ENCODE measurements around the gene ANLN.
"Not testable (repeated sequence)": the region's sequence is repeated elsewhere in the genome, so short reads cannot be mapped to it uniquely, and the experiment has no call there.

The ANLN gene

GRCh38 chr7:36491317-36491716 lies 101.7 kb downstream of the ANLN start:
- Histone ChIP-seq H3K9me3 (ENCODE audit: low read length) (no peaks in the 10 kb centered on the region), H3K27me3 (ENCODE audit: control insufficient read depth in 1 of 2, insufficient read depth in 2 of 2, low read length in 2 of 2) (no peaks in the 10 kb centered on the region), H3K27ac (ENCODE audit: low read depth, low read length) (no peak overlapping the region), H3K9ac (ENCODE audit: low read length) (no peak overlapping the region), H3K4me3 (ENCODE audit: low read depth in 1 of 2, low read length in 2 of 2) (no peak overlapping the region), H3K4me1 (ENCODE audit: insufficient read depth, low read length) (no peaks in the 10 kb centered on the region), H3K36me3 (ENCODE audit: insufficient read depth, low read length) (no peaks in the 10 kb centered on the region)

- H3K36me3 ChIP-seq (ENCODE audit: insufficient read depth, low read length): no peaks in the 10 kb centered on the region
- no peak overlapping the region for H3K4me3 ChIP-seq (ENCODE audit: low read depth in 1 of 2, low read length in 2 of 2)
- no peaks in the 10 kb centered on the region for H3K9me3 ChIP-seq (ENCODE audit: low read length)
- no peaks in the 10 kb centered on the region for H3K27me3 ChIP-seq (ENCODE audit: control insufficient read depth in 1 of 2, insufficient read depth in 2 of 2, low read length in 2 of 2)
- H3K9ac ChIP-seq (ENCODE audit: low read length): no peak overlapping the region
- no peak overlapping the region for H3K27ac ChIP-seq (ENCODE audit: low read depth, low read length)
- no peaks in the 10 kb centered on the region for H3K4me1 ChIP-seq (ENCODE audit: insufficient read depth, low read length)
These were observed 106.9 kb downstream of the ANLN start for GRCh38 chr7:36496576-36496975.

GRCh38 chr7:36497176-36497575 lies 107.5 kb downstream of the ANLN start:
- not testable (repeated sequence) for H3K27ac ChIP-seq (ENCODE audit: low read depth, low read length); H3K9me3 ChIP-seq (ENCODE audit: low read length); H3K4me3 ChIP-seq (ENCODE audit: low read depth in 1 of 2, low read length in 2 of 2); H3K27me3 ChIP-seq (ENCODE audit: control insufficient read depth in 1 of 2, insufficient read depth in 2 of 2, low read length in 2 of 2); H3K4me1 ChIP-seq (ENCODE audit: insufficient read depth, low read length); H3K9ac ChIP-seq (ENCODE audit: low read length); H3K36me3 ChIP-seq (ENCODE audit: insufficient read depth, low read length)

GRCh38 chr7:36497775-36498174 lies 108.1 kb downstream of the ANLN start:
- no peaks in the 10 kb centered on the region for H3K9me3 ChIP-seq (ENCODE audit: low read length)
- no peaks in the 10 kb centered on the region for H3K27me3 ChIP-seq (ENCODE audit: control insufficient read depth in 1 of 2, insufficient read depth in 2 of 2, low read length in 2 of 2)

More at GRCh38 chr7:36497775-36498174, 108.1 kb downstream of the ANLN start:
- no peak overlapping the region for H3K9ac ChIP-seq (ENCODE audit: low read length)
- H3K4me1 ChIP-seq (ENCODE audit: insufficient read depth, low read length): no peaks in the 10 kb centered on the region
- no peak overlapping the region for H3K27ac ChIP-seq (ENCODE audit: low read depth, low read length)
- no peak overlapping the region for H3K4me3 ChIP-seq (ENCODE audit: low read depth in 1 of 2, low read length in 2 of 2)
- no peaks in the 10 kb centered on the region for H3K36me3 ChIP-seq (ENCODE audit: insufficient read depth, low read length)

Data from muscle layer of colon (tissue), 2 donors.